Fibroblast of villous mesenchyme (primary cell): Measurements from ENCODE around the gene MAN2B2. TPM values are rescaled to one million over a fixed set of nuclear protein-coding genes. Genes with fewer than 3 reads are reported as not detected.

ENCODE experiments used
- DNase-seq: peaks from one replicate; pipeline ENCODE4 v3.0.0-alpha.2; 2010; ENCODE audit warnings: low read depth
- H3K4me3 ChIP-seq: 2 replicates; pipeline ENCODE4 v1.5.1; 2011; ENCODE audit warnings: low read depth, mild to moderate bottlenecking, low read length
- total RNA-seq: library from RNA; depleted of rRNA; stranded (reverse); fragments of >200 nt; gene quantifications from 2 replicates; pipeline ENCODE4 v1.2.3, GENCODE V29; 2012
- TF ChIP-seq, protein P1 (sequence below): IDR thresholded peaks from 2 replicates; pipeline ENCODE4 v1.5.1; 2012; ENCODE audit warnings: low read depth, mild to moderate bottlenecking, low read length; ENCODE audit not compliant: insufficient read depth

The MAN2B2 gene
- total RNA-seq, 1 donor, result 14.2 TPM

DNA sequence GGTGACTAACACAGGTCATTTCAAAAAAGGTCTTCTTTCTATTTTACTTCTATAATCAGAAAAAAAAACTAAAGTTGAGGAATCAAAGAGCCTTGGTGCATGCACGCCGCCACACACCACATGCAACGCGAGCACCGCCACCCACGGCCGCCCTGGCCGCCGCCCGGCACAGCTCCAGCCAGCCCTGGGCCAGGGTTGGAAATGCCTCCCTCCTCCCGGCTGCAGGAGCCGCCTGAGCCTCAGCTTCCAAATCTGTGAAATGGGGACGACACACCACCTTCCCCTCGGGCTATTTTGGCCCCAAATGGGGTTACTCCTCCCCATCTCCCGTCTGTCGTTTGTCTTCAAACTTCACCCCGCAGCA lies 39.7 kb upstream of the MAN2B2 start:
- no peak for DNase-seq
- H3K4me3 ChIP-seq, result no peak overlapping the region
- TF ChIP-seq, protein P1, sequence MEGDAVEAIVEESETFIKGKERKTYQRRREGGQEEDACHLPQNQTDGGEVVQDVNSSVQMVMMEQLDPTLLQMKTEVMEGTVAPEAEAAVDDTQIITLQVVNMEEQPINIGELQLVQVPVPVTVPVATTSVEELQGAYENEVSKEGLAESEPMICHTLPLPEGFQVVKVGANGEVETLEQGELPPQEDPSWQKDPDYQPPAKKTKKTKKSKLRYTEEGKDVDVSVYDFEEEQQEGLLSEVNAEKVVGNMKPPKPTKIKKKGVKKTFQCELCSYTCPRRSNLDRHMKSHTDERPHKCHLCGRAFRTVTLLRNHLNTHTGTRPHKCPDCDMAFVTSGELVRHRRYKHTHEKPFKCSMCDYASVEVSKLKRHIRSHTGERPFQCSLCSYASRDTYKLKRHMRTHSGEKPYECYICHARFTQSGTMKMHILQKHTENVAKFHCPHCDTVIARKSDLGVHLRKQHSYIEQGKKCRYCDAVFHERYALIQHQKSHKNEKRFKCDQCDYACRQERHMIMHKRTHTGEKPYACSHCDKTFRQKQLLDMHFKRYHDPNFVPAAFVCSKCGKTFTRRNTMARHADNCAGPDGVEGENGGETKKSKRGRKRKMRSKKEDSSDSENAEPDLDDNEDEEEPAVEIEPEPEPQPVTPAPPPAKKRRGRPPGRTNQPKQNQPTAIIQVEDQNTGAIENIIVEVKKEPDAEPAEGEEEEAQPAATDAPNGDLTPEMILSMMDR, result no peak

DNA sequence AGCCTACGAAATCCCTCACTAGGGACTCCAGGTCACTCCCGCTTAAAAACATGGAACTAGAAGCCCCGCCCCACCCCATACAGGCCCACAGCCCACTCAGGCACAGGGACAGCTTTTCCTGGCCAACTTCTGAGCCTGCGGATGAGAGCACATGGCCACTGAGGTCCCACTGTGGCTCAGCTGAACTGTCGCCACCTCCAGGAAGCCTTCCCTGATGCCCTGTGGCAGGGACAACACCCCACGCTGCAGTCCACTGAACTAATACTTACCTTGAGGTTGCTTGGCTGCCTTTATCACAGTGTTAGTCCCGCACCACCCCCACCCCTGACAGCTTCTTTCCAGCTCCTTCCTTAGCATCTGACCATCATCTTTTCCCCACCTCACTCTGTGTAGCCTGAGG lies 39.3 kb upstream of the MAN2B2 start:
- no peak overlapping the region for H3K4me3 ChIP-seq
- TF ChIP-seq, protein P1, result no peak
- no peak for DNase-seq

DNA sequence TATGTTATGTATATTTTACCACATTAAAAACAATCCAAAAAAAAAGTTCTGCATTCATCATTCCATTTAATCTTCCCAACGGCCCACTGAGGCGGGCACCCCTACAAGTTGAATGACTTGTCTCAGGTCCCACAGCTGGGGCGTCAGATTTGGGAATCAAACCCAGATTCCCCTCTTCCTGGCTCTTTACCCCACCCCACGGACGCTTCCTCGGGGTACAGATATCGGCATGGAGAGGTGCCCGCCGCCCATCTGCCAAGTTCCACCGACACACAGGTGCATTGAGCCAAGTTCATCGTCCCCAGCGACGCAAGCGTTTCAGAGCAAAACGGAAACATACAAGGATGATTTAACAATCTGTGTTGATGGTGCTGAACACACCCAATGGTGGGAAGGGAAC lies 36.9 kb upstream of the MAN2B2 start:
- TF ChIP-seq, protein P1, result no peak
- no peak overlapping the region for H3K4me3 ChIP-seq
- no peak for DNase-seq

DNA sequence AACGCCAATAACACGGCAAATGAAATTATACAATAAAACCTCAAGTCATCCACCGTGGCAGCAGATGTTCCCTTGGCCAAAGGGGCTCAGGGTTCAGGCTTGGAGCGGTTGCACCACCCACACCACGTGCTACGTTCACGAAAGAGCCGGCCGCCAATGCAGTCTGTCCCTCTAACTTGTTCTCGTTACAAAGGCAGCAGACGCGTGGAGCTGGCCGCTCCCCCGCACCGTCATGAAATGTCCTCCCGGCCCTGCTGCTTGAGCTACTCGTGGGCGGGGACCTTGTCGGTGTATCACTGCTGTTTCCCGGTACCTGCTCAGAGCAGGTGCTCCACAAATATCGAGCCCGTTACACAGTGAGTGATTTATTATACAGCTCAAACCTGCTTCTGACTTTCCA lies 36.4 kb upstream of the MAN2B2 start:
- TF ChIP-seq, protein P1, result no peak

DNA sequence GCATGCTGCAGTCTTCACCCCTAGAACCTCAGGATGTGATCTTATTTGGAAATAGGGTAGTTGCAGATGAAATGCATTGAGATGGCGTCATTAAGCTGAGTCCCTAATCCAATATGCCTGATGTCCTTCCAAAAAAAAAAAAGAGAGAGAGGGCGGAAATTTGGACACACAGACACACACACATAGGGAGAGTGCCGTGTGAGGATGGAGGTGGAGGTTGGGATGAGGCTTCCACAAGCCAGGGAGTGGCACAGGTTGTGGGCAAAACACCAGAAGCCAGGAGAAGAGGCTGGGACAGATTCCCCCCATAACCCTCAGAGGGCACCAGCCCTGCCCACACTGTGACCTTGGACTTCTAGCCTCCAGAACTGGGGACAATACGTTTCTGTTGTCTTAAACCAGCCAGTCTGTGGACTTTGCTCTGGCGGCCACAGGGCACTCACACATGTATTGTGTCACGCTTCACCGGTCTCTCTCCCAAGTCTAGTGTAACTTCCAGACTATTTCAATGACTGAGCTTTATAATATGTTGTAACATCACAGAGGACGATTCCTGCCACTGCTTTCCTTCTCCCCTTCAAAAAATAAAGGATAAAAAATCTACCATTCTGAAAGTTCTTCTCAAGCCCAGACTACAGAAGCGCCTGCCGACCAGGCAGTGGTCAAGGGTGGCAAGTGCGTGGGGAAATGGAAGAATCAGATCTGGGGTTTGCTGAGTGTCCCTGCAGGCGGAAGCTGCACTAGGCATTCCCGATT lies 35.8 kb upstream of the MAN2B2 start:
- TF ChIP-seq, protein P1, result no peak

More for the DNA sequence above, 36.4 kb upstream of the MAN2B2 start:
- no peak for DNase-seq
- no peak overlapping the region for H3K4me3 ChIP-seq

DNA sequence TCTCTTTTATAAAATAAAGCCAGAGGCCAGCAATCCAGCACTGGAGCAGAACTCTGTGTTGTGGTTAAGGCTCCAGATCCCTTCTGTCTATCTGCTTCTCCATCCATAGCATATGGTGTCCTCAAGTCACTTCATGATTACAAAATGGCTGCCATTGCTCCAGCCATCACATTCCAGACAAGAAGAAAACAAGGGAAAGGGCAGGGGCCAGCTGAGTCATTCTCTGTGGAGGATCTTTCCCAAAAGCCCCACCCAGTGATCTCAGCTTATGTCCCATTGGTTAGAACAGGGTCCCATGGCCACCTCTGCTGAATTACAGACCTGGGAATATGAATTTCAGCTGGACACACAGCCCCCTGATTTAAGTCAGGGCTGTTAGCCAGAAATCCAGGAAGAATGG lies 34.1 kb upstream of the MAN2B2 start:
- TF ChIP-seq, protein P1, result no peak
- DNase-seq, result no peak
- no peak overlapping the region for H3K4me3 ChIP-seq

More for the DNA sequence above, 35.8 kb upstream of the MAN2B2 start:
- no peak for DNase-seq
- H3K4me3 ChIP-seq, result no peak overlapping the region

DNA sequence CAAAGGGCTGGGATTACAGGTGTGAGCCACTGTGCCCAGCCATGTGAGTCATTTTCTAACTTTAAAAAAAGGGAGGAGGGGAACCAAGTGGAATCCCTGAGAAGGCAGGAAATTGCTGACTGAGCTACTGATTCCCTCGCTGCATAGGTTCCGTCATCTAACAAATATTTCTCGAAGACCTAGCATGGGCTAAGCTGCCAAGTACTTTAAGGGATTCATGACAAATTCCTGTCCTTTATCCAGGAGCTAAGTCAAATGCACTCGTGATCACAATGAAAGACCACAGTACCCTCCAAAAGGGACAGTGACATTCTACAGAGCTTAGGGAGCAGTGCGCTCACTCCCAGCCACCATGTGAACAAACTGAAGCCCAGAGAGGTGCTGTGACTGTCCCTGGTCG lies 33.2 kb upstream of the MAN2B2 start:
- TF ChIP-seq, protein P1, result no peak
- DNase-seq, result no peak
- H3K4me3 ChIP-seq, result no peak overlapping the region
